ENCODE results near the gene MATN4.

DNA sequence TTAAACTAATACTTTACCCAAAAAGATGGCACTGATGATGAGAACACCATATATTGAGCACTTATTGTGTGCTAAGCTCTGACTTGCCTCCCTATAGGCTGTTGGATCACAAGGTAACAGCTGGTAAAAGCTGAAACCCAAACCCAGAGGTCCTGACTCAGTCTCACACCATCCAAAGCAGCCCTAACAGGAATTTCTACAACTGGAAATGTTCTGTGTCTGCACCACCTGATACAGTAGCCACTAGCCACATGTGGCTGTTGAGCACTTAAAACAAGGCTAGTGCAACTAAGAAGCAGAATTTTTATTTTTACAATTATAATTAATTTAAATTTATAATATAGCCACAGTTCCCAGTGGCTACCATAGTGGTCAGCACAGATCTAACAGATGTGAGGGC, 15.6 kb upstream of the MATN4 start:
- no peak for TF ChIP-seq CTCF (IDR thresholded peaks at IDR 0.05)
- no peak for TF ChIP-seq POLR2A (IDR thresholded peaks at IDR 0.05)
